OCI-M2 (cell line): ENCODE measurements around the gene SCAPER.
"Not testable (repeated sequence)": the region's sequence is repeated elsewhere in the genome, so short reads cannot be mapped to it uniquely, and the experiment has no call there.

Experiments used
- DNase-seq: peaks from one replicate; lab custom pipeline; 2025; ENCODE audit not compliant: unreplicated experiment; lab: John Stamatoyannopoulos, UW

The SCAPER gene

GRCh38 chr15:76433798-76434400 is 471.2 kb downstream of the SCAPER start:
- no peak for DNase-seq

GRCh38 chr15:76433036-76433435 is 472.1 kb downstream of the SCAPER start:
- not testable (repeated sequence) for DNase-seq

- DNase-seq: no peak
These were observed 472.5 kb downstream of the SCAPER start for GRCh38 chr15:76432604-76433003.

- DNase-seq: no peak
These were observed 473.2 kb downstream of the SCAPER start for GRCh38 chr15:76431971-76432370.

- DNase-seq: not testable (repeated sequence)
These were observed 474.4 kb downstream of the SCAPER start for GRCh38 chr15:76430711-76431110.

- no peak for DNase-seq
These were observed 475.5 kb downstream of the SCAPER start for GRCh38 chr15:76429661-76430060.

GRCh38 chr15:76426941-76427340 is 478.2 kb downstream of the SCAPER start:
- no peak for DNase-seq

GRCh38 chr15:76418352-76419140 is 486.6 kb downstream of the SCAPER start:
- no peak for DNase-seq

- no peak for DNase-seq
These were observed 503.9 kb downstream of the SCAPER start for GRCh38 chr15:76401285-76401684.

- no peak for DNase-seq
These were observed 506.6 kb downstream of the SCAPER start for GRCh38 chr15:76398317-76399104.

- no peak for DNase-seq
These were observed 511.5 kb downstream of the SCAPER start for GRCh38 chr15:76393614-76394013.

- DNase-seq: no peak
These were observed 513.3 kb downstream of the SCAPER start for GRCh38 chr15:76391847-76392246.

- no peak for DNase-seq
These were observed 513.8 kb downstream of the SCAPER start for GRCh38 chr15:76391309-76391708.

GRCh38 chr15:76390571-76390970 is 514.6 kb downstream of the SCAPER start:
- no peak for DNase-seq

GRCh38 chr15:76386926-76387325 is 518.2 kb downstream of the SCAPER start:
- DNase-seq: no peak

- no peak for DNase-seq
These were observed 519.0 kb downstream of the SCAPER start for GRCh38 chr15:76386178-76386577.

GRCh38 chr15:76384409-76384808 is 520.7 kb downstream of the SCAPER start:
- DNase-seq: no peak

GRCh38 chr15:76382987-76383728 is 522.0 kb downstream of the SCAPER start:
- no peak for DNase-seq

- no peak for DNase-seq
These were observed 523.8 kb downstream of the SCAPER start for GRCh38 chr15:76381366-76381765.

- no peak for DNase-seq
These were observed 524.9 kb downstream of the SCAPER start for GRCh38 chr15:76380249-76380648.

- DNase-seq: no peak
These were observed 526.4 kb downstream of the SCAPER start for GRCh38 chr15:76378691-76379090.
